GM12864 (cell line): ENCODE measurements around the gene CCDC7.
"Not testable (repeated sequence)": the region's sequence is repeated elsewhere in the genome, so short reads cannot be mapped to it uniquely, and the experiment has no call there.

ENCODE experiments used
- DNase-seq: peaks from one replicate; pipeline ENCODE4 v3.0.0-alpha.2; 2011; ENCODE audit warnings: low read depth
- H3K4me3 ChIP-seq: 2 replicates; pipeline ENCODE4 v1.5.1; 2011; ENCODE audit warnings: mild to moderate bottlenecking, low read depth, low read length, control low read depth
- CTCF ChIP-seq: IDR thresholded peaks from 2 replicates; pipeline ENCODE4 v1.5.1; 2011; ENCODE audit warnings: low read depth, mild to moderate bottlenecking, moderate library complexity, low read length, control low read depth, inconsistent platforms; ENCODE audit errors: missing control alignments

The CCDC7 gene

GRCh38 chr10:32887481-32887880 lies 441.5 kb downstream of the CCDC7 start:
- DNase-seq, result no peak
- TF ChIP-seq CTCF, result no peak
- H3K4me3 ChIP-seq, result no peak overlapping the region

GRCh38 chr10:32888161-32888927 lies 442.4 kb downstream of the CCDC7 start:
- no peak for TF ChIP-seq CTCF
- no peak for DNase-seq
- H3K4me3 ChIP-seq, result no peak overlapping the region

GRCh38 chr10:32889631-32890212 lies 443.8 kb downstream of the CCDC7 start:
- TF ChIP-seq CTCF, result no peak
- no peak for DNase-seq
- no peak overlapping the region for H3K4me3 ChIP-seq

GRCh38 chr10:32890444-32890843 lies 444.5 kb downstream of the CCDC7 start:
- DNase-seq, result no peak
- TF ChIP-seq CTCF, result no peak
- no peak overlapping the region for H3K4me3 ChIP-seq

GRCh38 chr10:32891261-32891660 lies 445.3 kb downstream of the CCDC7 start:
- no peak for TF ChIP-seq CTCF
- H3K4me3 ChIP-seq, result no peak overlapping the region
- no peak for DNase-seq

GRCh38 chr10:32893434-32893833 lies 447.5 kb downstream of the CCDC7 start:
- no peak for TF ChIP-seq CTCF
- no peak overlapping the region for H3K4me3 ChIP-seq
- no peak for DNase-seq

- H3K4me3 ChIP-seq, result no peak overlapping the region
- TF ChIP-seq CTCF, result no peak
- no peak for DNase-seq
Observed at GRCh38 chr10:32893916-32894664, 448.1 kb downstream of the CCDC7 start.

GRCh38 chr10:32895200-32895968 lies 449.4 kb downstream of the CCDC7 start:
- not testable (repeated sequence) for DNase-seq, H3K4me3 ChIP-seq
